ENCODE measurements around the gene CAMK1D.

- TF ChIP-seq POLR2A (IDR thresholded peaks at IDR 0.05; ENCODE audit: low read depth, low read length) (no peak), CTCF (IDR thresholded peaks at IDR 0.05 in 2 of 3, conservative IDR thresholded peaks at IDR 0.05 in 1 of 3; ENCODE audit: control insufficient read depth in 2 of 3, extremely low read depth in 1 of 3, insufficient read depth in 1 of 3, low read depth in 3 of 3, low read length in 3 of 3) (no peak)
Measured at GRCh38 chr10:12777840-12778585, 428.7 kb downstream of the CAMK1D start.

Data from GM12878 (cell line).